ENCODE measurements around the gene GABRG3.

GABRG3 gene

DNA sequence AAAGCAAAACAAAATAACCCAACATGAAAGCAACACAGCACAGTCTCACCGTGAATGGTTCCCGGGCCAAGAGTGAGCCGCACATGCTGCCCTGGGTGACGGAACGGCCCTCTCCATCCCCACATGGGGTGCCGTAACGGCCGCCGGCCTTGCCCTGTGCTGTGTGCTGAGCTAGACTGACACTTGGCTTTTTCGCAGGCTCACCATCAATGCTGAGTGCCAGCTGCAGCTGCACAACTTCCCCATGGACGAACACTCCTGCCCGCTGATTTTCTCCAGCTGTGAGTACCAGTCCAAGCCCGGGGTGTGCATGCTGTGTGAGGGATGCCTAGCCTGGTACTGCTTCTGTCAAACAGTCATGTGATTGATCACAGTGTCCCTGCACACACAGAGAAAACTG lies 357.6 kb downstream of the GABRG3 start:
- no peak for TF ChIP-seq POLR2AphosphoS5 (IDR thresholded peaks at IDR 0.05; ENCODE audit: low read depth, low read length)
- no peak for TF ChIP-seq SIN3A (IDR thresholded peaks at IDR 0.05; ENCODE audit: borderline replicate concordance, insufficient read depth, low read length)
- no peak for TF ChIP-seq FOXP2 (optimal IDR thresholded peaks at IDR 0.05; ENCODE audit: borderline replicate concordance, extremely low read depth, extremely low read length, insufficient read depth)
- no peak for TF ChIP-seq TAF1 (IDR thresholded peaks at IDR 0.05; ENCODE audit: borderline replicate concordance, insufficient read depth, low read length)
- TF ChIP-seq REST (IDR thresholded peaks at IDR 0.05; ENCODE audit: insufficient read depth in 1 of 2, low read depth in 2 of 2, low read length in 2 of 2), result no peak

DNA sequence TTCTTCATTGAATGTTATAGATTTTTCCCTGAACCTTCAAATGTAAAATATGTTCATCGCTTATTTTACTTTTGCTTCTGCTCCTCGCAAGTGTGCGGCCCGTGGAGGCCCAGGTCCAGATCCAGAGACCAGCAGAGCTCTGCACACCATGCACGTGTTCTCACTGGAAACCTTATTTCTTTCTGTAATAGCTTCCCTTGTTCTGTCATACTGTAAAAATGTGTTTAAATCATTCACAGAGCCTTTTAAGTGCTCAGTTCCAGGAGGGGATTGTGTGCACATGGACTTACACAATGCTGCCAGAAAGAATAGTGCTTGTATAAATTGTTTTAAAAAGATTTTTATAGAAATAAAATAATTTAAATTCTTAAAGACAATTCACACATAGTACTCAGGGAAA lies 359.3 kb downstream of the GABRG3 start:
- TF ChIP-seq FOXP2 (optimal IDR thresholded peaks at IDR 0.05; ENCODE audit: borderline replicate concordance, extremely low read depth, extremely low read length, insufficient read depth) (no peak), TAF1 (IDR thresholded peaks at IDR 0.05; ENCODE audit: borderline replicate concordance, insufficient read depth, low read length) (no peak), SIN3A (IDR thresholded peaks at IDR 0.05; ENCODE audit: borderline replicate concordance, insufficient read depth, low read length) (no peak)

DNA sequence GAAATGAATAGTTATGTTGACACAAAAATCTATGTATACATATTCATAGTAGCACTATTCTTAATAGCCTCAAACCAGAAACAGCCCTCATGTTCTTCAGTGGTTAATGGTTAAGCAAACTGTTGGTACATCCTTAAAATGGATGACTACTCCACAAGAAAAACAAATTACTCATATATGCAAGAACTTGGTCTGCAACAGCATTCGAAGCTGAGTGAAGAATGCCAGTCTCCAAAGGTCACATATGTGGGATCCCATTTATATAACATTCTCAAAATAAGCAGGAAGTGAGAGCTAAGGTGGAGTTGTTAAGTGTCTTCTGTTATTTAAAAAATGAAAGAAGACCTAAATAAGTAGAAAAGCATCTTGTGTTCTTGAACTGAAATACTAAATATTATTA lies 365.7 kb downstream of the GABRG3 start:
- TF ChIP-seq REST (IDR thresholded peaks at IDR 0.05; ENCODE audit: insufficient read depth in 1 of 2, low read depth in 2 of 2, low read length in 2 of 2), result no peak
- TF ChIP-seq FOXP2 (optimal IDR thresholded peaks at IDR 0.05; ENCODE audit: borderline replicate concordance, extremely low read depth, extremely low read length, insufficient read depth), result no peak
- no peak for TF ChIP-seq SIN3A (IDR thresholded peaks at IDR 0.05; ENCODE audit: borderline replicate concordance, insufficient read depth, low read length)
- no peak for TF ChIP-seq POLR2AphosphoS5 (IDR thresholded peaks at IDR 0.05; ENCODE audit: low read depth, low read length)
- TF ChIP-seq TAF1 (IDR thresholded peaks at IDR 0.05; ENCODE audit: borderline replicate concordance, insufficient read depth, low read length), result no peak

DNA sequence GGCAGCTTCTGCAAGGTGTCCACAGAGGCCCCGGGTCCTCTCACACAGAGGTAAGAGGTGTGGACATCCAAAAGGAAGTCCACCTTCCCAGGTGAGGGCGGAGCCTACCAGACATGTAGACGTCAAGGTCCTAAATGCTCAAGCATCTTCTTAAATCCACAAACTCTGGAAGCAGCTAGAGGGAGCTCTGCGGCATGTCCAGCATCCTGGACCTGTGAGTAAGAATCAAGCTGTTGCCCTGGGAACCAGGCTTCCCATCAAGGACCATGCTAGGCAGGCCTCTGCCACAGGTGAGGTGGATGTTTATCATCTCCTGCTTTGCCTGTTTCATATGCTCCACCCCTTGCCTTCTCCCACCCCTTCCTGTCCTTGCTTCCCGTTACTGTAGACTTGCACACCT lies 368.2 kb downstream of the GABRG3 start:
- TF ChIP-seq FOXP2 (optimal IDR thresholded peaks at IDR 0.05; ENCODE audit: borderline replicate concordance, extremely low read depth, extremely low read length, insufficient read depth) (no peak), REST (IDR thresholded peaks at IDR 0.05; ENCODE audit: insufficient read depth in 1 of 2, low read depth in 2 of 2, low read length in 2 of 2) (no peak), POLR2AphosphoS5 (IDR thresholded peaks at IDR 0.05; ENCODE audit: low read depth, low read length) (no peak), SIN3A (IDR thresholded peaks at IDR 0.05; ENCODE audit: borderline replicate concordance, insufficient read depth, low read length) (no peak), TAF1 (IDR thresholded peaks at IDR 0.05; ENCODE audit: borderline replicate concordance, insufficient read depth, low read length) (no peak)

GRCh38 chr15:27341780-27342343 lies 370.9 kb downstream of the GABRG3 start:
- TF ChIP-seq FOXP2 (optimal IDR thresholded peaks at IDR 0.05; ENCODE audit: borderline replicate concordance, extremely low read depth, extremely low read length, insufficient read depth), result no peak
- TF ChIP-seq TAF1 (IDR thresholded peaks at IDR 0.05; ENCODE audit: borderline replicate concordance, insufficient read depth, low read length), result no peak
- TF ChIP-seq SIN3A (IDR thresholded peaks at IDR 0.05; ENCODE audit: borderline replicate concordance, insufficient read depth, low read length), result no peak
- TF ChIP-seq REST (IDR thresholded peaks at IDR 0.05; ENCODE audit: insufficient read depth in 1 of 2, low read depth in 2 of 2, low read length in 2 of 2), result no peak
- TF ChIP-seq POLR2AphosphoS5 (IDR thresholded peaks at IDR 0.05; ENCODE audit: low read depth, low read length), result no peak

Data from PFSK-1 (cell line).